Trophoblast cell (in vitro differentiated cells and primary cell): ENCODE data around the gene GEMIN8.

Experiments used
- DNase-seq, 2 donors: peaks; one replicate each; pipeline ENCODE4 v3.0.0-alpha.2; 2016
- H2AFZ ChIP-seq: 2 replicates; pipeline ENCODE4 v1.6.1; 2013; ENCODE audit warnings: low read length, moderate library complexity, mild to moderate bottlenecking; ENCODE audit not compliant: insufficient read depth, poor library complexity
- H2AK5ac ChIP-seq: 2 replicates; pipeline ENCODE4 v1.6.1; 2013; ENCODE audit warnings: mild to moderate bottlenecking, low read length
- H2BK120ac ChIP-seq: 2 replicates; pipeline ENCODE4 v1.6.1; 2013; ENCODE audit warnings: low read length, mild to moderate bottlenecking, moderate library complexity; ENCODE audit not compliant: insufficient read depth, poor library complexity
- H2BK12ac ChIP-seq: 2 replicates; pipeline ENCODE4 v1.6.1; 2013; ENCODE audit warnings: mild to moderate bottlenecking, low read length, moderate library complexity
- H2BK5ac ChIP-seq: 2 replicates; pipeline ENCODE4 v1.6.1; 2013; ENCODE audit warnings: low read length, low read depth, moderate library complexity, mild to moderate bottlenecking; ENCODE audit not compliant: poor library complexity
- H3K14ac ChIP-seq: 2 replicates; pipeline ENCODE4 v1.6.1; 2013; ENCODE audit warnings: mild to moderate bottlenecking, low read length
- H3K18ac ChIP-seq: 2 replicates; pipeline ENCODE4 v1.6.1; 2013; ENCODE audit warnings: mild to moderate bottlenecking, low read length
- H3K23ac ChIP-seq: 2 replicates; pipeline ENCODE4 v1.6.1; 2013; ENCODE audit warnings: low read length
- H3K27ac ChIP-seq: 2 replicates; pipeline ENCODE4 v1.5.1; 2013; ENCODE audit warnings: low read depth, mild to moderate bottlenecking, inconsistent platforms, low read length, moderate library complexity
- H3K27me3 ChIP-seq: 2 replicates; pipeline ENCODE4 v1.6.1; 2013; ENCODE audit warnings: inconsistent platforms, mild to moderate bottlenecking, low read length, moderate library complexity; ENCODE audit not compliant: insufficient read depth
- H3K36me3 ChIP-seq, 2 experiments: 1 replicate in 1 of 2; 2 replicates in 1 of 2; pipeline ENCODE4 v1.6.1; 2013; ENCODE audit warnings: low read length in 2 of 2, mild to moderate bottlenecking in 2 of 2, moderate library complexity in 1 of 2; ENCODE audit not compliant: insufficient read depth in 2 of 2, control insufficient read depth in 1 of 2
- H3K4ac ChIP-seq: 2 replicates; pipeline ENCODE4 v1.6.1; 2013; ENCODE audit warnings: low read depth, mild to moderate bottlenecking, low read length, moderate library complexity
- H3K4me1 ChIP-seq, 2 experiments: 1 replicate in 1 of 2; 2 replicates in 1 of 2; pipeline ENCODE4 v1.6.1; 2013; ENCODE audit warnings: low read length in 2 of 2, mild to moderate bottlenecking in 2 of 2, moderate library complexity in 1 of 2; ENCODE audit not compliant: insufficient read depth in 2 of 2, control insufficient read depth in 1 of 2
- H3K4me2 ChIP-seq: 2 replicates; pipeline ENCODE4 v1.6.1; 2013; ENCODE audit warnings: inconsistent platforms, mild to moderate bottlenecking, low read length, moderate library complexity
- H3K4me3 ChIP-seq: 2 replicates; pipeline ENCODE4 v1.5.1; 2013; ENCODE audit warnings: mild to moderate bottlenecking, low read depth, low read length, inconsistent platforms
- H3K79me1 ChIP-seq: one replicate; pipeline ENCODE4 v1.6.1; 2013; ENCODE audit warnings: low read length
- H3K79me2 ChIP-seq: 2 replicates; pipeline ENCODE4 v1.6.1; 2013; ENCODE audit warnings: low read length, mild to moderate bottlenecking; ENCODE audit not compliant: control insufficient read depth, insufficient read depth, poor library complexity
- H3K9ac ChIP-seq: 2 replicates; pipeline ENCODE4 v1.6.1; 2013; ENCODE audit warnings: mild to moderate bottlenecking, low read length
- H3K9me3 ChIP-seq: 2 replicates; pipeline ENCODE4 v1.6.1; 2013; ENCODE audit warnings: low read depth, mild to moderate bottlenecking, control low read depth, inconsistent platforms, low read length; ENCODE audit not compliant: insufficient read depth
- H4K12ac ChIP-seq: 2 replicates; pipeline ENCODE4 v1.6.1; 2013; ENCODE audit warnings: low read depth, mild to moderate bottlenecking, low read length, moderate library complexity
- H4K8ac ChIP-seq: 2 replicates; pipeline ENCODE4 v1.6.1; 2013; ENCODE audit warnings: low read depth, mild to moderate bottlenecking, low read length, moderate library complexity
- H4K91ac ChIP-seq: one replicate; pipeline ENCODE4 v1.6.1; 2013; ENCODE audit warnings: low read depth, mild to moderate bottlenecking, low read length, moderate library complexity
- WGBS: extraction: QIAGEN DNeasy Blood & Tissue Kit; methylation state at CpG from one replicate; pipeline ENCODE4 v1.1.7; 2013; ENCODE audit warnings: missing lambda C conversion rate; ENCODE audit not compliant: insufficient read length, insufficient coverage; ENCODE audit errors: extremely low coverage; 5-methylcytosine and 5-hydroxymethylcytosine counted together

The GEMIN8 gene

GRCh38 chrX:14003876-14004425 is 25.7 kb downstream of the GEMIN8 start:
- Histone ChIP-seq H3K36me3 (peaks cover 2 to 3% of the 10 kb centered on the region in 2 experiments), H3K4ac (no peak overlapping the region), H3K9me3 (no peaks in the 10 kb centered on the region), H2AK5ac (no peak overlapping the region), H2BK120ac (no peak overlapping the region), H3K18ac (no peak overlapping the region), H2BK12ac (no peak overlapping the region), H3K27me3 (no peaks in the 10 kb centered on the region), H4K91ac (no peak overlapping the region), H3K4me1 (no peaks in the 10 kb centered on the region), H3K9ac (no peak overlapping the region), H2AFZ (no peak overlapping the region), H3K4me2 (no peak overlapping the region), H3K27ac (no peak overlapping the region), H3K4me3 (no peak overlapping the region), H3K79me2 (no peaks in the 10 kb centered on the region), H3K23ac (no peak overlapping the region), H3K14ac (no peak overlapping the region), H3K79me1 (no peaks in the 10 kb centered on the region), H4K8ac (no peak overlapping the region), H4K12ac (no peak overlapping the region), H2BK5ac (no peak overlapping the region)
- WGBS, result no CpG with 5 or more reads among the region's 2 CpGs
- no peak for DNase-seq

- no peak overlapping the region for H2BK12ac ChIP-seq
- no peak for DNase-seq
- no peak overlapping the region for H3K18ac ChIP-seq
- no peaks in the 10 kb centered on the region for H3K4me1 ChIP-seq
- H3K14ac ChIP-seq, result no peak overlapping the region
- H2BK5ac ChIP-seq, result no peak overlapping the region
- H2AK5ac ChIP-seq, result no peak overlapping the region
- H3K9me3 ChIP-seq, result no peaks in the 10 kb centered on the region
- no CpG with 5 or more reads among the region's 4 CpGs for WGBS
- H2BK120ac ChIP-seq, result no peak overlapping the region
- H2AFZ ChIP-seq, result no peak overlapping the region
- H3K79me2 ChIP-seq, result no peaks in the 10 kb centered on the region
- H4K12ac ChIP-seq, result no peak overlapping the region
- H3K9ac ChIP-seq, result no peak overlapping the region
- H3K79me1 ChIP-seq, result no peaks in the 10 kb centered on the region
- H3K4ac ChIP-seq, result no peak overlapping the region
- H3K27ac ChIP-seq, result no peak overlapping the region
- H3K4me2 ChIP-seq, result no peak overlapping the region
- H3K4me3 ChIP-seq, result no peak overlapping the region
- no peak overlapping the region for H4K8ac ChIP-seq
- H3K27me3 ChIP-seq, result no peaks in the 10 kb centered on the region
- no peak overlapping the region for H3K23ac ChIP-seq
- H4K91ac ChIP-seq, result no peak overlapping the region
- H3K36me3 ChIP-seq, result no peaks in the 10 kb centered on the region
These were observed 26.7 kb downstream of the GEMIN8 start for GRCh38 chrX:14003028-14003427.

GRCh38 chrX:13996650-13997049 is 33.0 kb downstream of the GEMIN8 start:
- Histone ChIP-seq H3K4me2 (no peak overlapping the region), H3K27me3 (no peaks in the 10 kb centered on the region), H3K14ac (no peak overlapping the region), H4K91ac (no peak overlapping the region), H3K79me2 (no peaks in the 10 kb centered on the region), H3K9ac (no peak overlapping the region), H2AFZ (no peak overlapping the region), H3K9me3 (no peaks in the 10 kb centered on the region), H2BK5ac (no peak overlapping the region), H3K4me1 (no peaks in the 10 kb centered on the region), H4K12ac (no peak overlapping the region), H3K4me3 (no peak overlapping the region), H3K79me1 (no peaks in the 10 kb centered on the region), H3K27ac (no peak overlapping the region), H3K23ac (no peak overlapping the region), H2BK120ac (no peak overlapping the region), H4K8ac (no peak overlapping the region), H2AK5ac (no peak overlapping the region), H2BK12ac (no peak overlapping the region), H3K36me3 (no peaks in the 10 kb centered on the region), H3K4ac (no peak overlapping the region), H3K18ac (no peak overlapping the region)
- DNase-seq, result no peak
- no CpG with 5 or more reads among the region's 6 CpGs for WGBS

- no peak overlapping the region for H4K12ac ChIP-seq
- H4K91ac ChIP-seq, result no peak overlapping the region
- no peaks in the 10 kb centered on the region for H3K36me3 ChIP-seq
- no peaks in the 10 kb centered on the region for H3K4me1 ChIP-seq
- H3K9me3 ChIP-seq, result no peaks in the 10 kb centered on the region
- no peak overlapping the region for H3K9ac ChIP-seq
- no peak overlapping the region for H3K18ac ChIP-seq
- H3K27me3 ChIP-seq, result no peaks in the 10 kb centered on the region
- no CpG with 5 or more reads among the region's 3 CpGs for WGBS
- no peaks in the 10 kb centered on the region for H3K79me2 ChIP-seq
- H2BK120ac ChIP-seq, result no peak overlapping the region
- H2BK5ac ChIP-seq, result no peak overlapping the region
- no peak overlapping the region for H3K23ac ChIP-seq
- H3K79me1 ChIP-seq, result no peaks in the 10 kb centered on the region
- no peak overlapping the region for H3K4me3 ChIP-seq
- H2AFZ ChIP-seq, result no peak overlapping the region
- no peak overlapping the region for H2BK12ac ChIP-seq
- H3K4ac ChIP-seq, result no peak overlapping the region
- no peak overlapping the region for H3K4me2 ChIP-seq
- H3K14ac ChIP-seq, result no peak overlapping the region
- H2AK5ac ChIP-seq, result no peak overlapping the region
- no peak for DNase-seq
- no peak overlapping the region for H4K8ac ChIP-seq
- H3K27ac ChIP-seq, result no peak overlapping the region
These were observed 35.1 kb downstream of the GEMIN8 start for GRCh38 chrX:13994536-13995080.
